HG03378 (cell line): ENCODE results near the gene RFX7.
A peak's percentile ranks its signal among the peaks of the same experiment; 100 is the strongest.

Source experiments
- ATAC-seq: cut with Tn5 transposase; IDR thresholded peaks from one replicate; pipeline ENCODE4 v1.9.1; 2021; ENCODE audit warnings: mild to moderate bottlenecking, moderate library complexity; ENCODE audit not compliant: unreplicated experiment

The RFX7 gene

DNA sequence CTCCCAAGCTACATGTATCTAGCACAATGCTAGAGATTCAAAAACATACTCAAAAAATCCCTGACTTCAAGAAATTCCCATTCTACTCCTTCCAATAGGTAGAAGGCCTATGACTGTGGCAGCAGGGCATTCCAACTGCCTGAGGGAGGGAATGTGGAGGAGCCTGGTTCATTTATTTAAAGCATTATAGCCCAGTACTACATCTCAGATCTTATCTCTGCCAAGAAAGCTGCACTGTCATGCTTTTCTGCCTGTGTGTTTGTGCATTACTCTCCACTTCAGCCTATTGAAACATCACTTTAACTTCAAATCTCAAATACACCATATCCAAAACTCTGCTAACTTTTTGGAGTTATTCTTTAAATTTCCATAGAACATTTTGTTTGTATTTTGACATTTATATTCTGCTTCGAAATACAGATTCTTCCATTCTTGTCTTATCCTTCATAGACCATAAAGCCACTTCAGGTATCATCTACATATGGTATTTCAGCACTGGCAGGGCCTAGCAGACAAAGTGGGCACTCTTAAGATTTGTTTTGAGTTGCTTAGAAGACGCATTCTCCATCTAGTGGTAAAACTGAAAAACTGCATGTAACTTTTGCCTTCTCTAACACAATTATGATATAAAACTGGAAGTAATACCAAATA, 191.2 kb downstream of the RFX7 start:
- peak; percentile 81 for ATAC-seq

DNA sequence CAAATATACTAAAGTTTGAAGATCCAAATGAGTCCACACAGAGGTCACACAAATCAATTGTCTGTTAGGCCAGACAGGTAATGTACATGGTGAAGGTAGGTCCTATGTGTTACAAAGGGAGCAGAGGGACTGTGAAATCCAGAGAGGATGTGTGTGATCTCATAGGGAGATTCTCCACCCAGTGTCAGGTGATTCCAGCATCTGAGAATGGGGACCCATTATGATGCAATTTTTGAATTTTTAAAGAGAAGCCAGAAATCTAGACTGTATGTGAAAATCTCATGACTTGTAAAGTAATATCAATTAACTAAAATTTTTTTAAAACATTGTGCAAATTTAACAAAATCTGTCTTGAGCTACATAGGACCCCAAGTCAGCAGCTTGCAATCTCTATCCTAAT, 192.0 kb downstream of the RFX7 start:
- no peak for ATAC-seq

DNA sequence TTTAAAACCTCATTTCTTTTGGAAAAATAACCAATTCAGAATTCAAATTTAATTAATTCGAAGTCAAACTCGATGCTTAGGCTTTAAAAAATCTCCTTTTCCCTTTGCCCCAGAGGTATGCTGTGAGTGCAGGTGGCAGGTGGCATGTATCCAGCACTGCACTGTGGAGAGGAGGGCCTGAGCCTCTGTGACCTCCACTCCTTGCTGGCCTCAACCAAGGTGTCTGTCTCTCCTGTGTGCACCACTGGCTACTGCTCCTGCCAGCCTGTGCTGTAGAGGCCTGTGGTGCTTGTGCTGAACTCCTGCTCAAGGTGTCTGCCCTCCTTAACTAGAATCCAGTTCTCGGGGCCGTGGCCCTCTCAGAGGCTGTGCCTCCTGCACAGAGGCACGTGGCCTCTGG, 194.1 kb downstream of the RFX7 start:
- no peak for ATAC-seq

DNA sequence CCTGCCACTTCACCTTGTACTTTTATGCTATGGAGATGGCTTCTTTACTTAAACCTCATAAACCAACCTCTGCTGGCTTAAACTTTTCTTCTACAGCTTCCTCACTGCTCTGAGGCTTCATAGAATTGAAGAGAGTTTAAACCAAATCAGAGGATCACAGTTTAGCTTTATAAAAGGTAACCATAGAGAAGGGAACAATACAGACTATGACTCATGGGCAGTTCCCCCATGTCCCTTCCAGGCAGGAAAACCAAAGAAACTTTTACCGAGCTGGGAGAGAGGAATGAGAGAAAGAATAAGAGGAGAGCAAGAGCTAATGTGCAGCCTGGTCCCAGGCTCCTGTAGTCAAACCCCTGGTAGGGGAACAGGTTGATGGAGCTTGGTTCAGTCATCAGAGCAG, 196.3 kb downstream of the RFX7 start:
- ATAC-seq: no peak

DNA sequence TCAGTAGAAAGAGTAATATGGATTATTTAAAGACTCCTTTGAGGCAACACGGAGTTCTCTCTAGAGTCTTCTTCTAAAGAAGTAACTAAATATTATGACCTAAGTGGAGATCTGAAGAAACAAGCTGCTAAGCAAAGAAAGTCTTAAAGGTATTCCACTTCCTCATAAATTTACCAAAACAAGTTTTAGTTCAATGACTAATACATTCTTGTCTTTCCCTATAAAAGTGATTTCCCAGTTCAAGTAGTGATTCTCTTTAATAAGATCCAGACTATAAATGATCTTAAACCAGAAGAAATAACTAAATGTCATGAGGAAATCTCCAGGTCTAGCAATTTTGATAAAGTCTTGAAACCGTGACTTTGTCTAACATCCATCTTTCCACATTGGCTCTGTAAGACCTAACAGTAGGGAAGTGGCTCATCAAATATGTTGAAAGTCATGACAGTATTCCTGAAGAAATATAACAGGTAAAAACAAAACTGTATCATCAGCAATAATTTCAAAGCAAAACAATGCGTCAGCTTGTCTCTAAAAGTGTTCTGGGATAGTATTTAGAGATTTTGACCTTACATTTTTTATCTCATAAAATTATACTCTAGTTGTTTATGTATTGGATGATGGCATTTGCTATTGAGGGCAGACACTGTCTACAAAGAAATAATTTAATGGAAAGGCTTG, 198.5 kb downstream of the RFX7 start:
- ATAC-seq: no peak

DNA sequence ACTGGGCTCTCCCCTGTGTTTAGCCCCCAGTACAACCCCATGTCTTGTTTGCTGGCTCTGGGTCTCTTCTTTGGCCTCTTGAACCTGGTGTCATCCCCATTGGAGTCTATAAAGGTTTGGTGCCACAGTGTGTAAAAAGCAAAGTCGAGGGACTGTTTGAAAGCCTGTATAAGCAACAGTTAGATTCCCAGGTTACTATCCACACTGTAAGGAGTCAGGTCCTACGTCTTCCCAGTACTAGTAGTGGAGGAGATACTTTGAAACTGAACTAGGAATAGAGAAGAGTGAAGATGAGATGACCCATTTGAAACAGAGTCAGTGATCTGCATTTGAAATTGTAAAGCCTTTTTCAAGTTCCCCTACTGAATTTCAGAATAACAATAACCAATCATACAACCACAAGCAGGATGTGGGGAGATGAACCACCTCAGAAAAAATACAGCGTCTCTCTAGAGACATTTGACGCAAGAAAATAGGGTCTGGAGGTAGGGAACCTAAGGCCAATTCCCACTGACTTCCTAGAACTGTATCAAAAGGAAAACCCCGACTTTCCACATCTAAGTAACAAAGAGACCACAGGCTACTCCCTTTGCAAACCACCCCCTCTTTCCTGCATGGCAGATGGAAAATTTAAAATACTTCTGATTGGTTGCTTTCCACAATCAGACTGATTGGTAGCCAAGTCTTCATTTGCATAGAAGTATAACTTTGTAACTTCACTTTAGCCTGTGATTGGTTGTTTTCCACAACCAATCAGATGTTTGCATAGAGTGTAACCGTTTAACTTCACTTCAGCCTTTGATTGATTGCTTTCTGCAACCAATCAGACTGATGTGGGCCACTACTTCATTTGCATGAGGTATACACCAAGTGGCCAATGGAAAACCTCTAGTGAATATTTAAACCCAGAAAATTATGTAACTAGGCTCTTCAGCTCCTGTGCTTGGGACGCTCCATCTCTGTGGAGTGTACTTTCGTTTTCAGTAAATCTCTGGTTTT, 200.4 kb downstream of the RFX7 start:
- no peak for ATAC-seq

DNA sequence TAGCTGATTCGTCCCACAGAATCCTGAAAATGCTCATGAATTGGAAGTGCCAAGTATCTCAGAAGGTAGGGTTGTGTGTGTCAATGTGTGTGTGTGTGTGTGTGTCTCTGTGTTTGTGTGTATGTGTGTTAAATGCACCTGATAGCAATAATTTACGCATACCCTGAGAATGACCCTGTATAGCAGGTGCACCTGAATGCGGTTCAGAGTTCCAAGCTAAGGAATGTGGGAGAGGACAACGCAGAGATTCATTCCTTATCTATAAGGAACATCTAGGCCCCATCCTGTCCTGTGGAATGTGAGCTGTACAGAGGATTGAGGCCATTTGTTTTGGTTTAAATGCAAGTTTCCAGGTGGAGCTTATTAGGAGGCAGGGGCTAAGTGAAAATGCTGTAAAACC, 201.2 kb downstream of the RFX7 start:
- ATAC-seq: no peak

DNA sequence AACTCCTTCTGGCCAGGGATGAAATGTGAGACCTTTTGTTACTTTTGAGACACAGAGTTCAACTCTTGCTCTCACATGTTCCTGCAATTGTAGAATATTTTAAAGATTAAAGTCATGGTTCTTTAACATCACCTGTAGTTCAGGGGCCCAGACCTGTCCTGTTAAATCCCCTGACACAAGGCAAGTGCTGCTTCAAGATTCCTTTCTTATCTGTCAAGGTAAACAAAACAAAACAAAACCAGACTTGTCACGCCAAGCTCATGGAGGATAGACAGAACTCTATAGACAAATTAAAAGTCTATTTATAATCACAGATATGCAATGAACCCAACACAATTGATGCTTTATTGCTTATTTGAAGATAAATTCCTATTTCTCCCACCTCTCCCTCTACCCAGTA, 201.6 kb downstream of the RFX7 start:
- no peak for ATAC-seq

DNA sequence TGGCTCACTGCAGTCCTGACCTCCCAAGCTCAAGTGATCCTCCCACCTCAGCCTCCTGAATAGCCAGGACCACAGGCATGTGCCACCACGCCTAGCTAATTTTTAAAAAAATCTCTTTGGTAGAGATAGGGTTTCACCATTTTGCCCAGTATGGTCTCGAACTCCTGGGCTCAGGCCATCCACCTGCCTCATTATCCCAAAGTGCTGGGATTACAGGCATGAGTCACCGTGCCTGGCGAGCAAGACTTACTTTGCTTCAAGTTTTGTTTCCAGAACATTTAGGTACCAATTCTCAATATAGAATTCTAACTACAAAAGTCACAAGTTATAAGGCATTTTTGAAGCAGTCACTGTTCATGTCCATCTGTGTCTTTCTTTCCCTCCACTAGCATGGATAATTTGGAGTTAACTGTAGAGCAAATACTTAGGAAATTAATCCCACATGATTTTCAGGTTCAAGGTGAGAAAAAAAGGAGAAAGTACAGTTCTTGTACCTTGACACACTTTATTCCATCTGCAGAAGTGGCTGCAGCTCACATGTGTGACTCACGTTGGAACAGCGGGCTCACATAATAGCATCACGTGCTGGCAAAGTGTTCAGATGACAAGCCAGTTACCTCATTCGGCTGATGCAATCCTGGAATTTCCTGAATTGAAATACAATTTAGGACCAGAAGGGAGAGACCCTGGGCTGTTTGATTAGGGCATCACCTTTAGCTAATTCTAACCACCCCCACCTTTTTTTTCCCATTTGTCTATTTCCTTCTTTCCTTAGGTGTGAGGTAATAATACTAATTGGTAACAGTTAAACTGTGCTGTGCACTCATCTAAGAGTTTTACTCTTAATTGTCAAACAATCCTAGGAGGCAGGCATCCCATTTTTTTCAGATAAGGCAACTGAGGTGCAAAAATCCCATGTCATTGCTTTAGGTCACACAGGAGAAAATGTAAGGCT, 203.3 kb downstream of the RFX7 start:
- no peak for ATAC-seq

DNA sequence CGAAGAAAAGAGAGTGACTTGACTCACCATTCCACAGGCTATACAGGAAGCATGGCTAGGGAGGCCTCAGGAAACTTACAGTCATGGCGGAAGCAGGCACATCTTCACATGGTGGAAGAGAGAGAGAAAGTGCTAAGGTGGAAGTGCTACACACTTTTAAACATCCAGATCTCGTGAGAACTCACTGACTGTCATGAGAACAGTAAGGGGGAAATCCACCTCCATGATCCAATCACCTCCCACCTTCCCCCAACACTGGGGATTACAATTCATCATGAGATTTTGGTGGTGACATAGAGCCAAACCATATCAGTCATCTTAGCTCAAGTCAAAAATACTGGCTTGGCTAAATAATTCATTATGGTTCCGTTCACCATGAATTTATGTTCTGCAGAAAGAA, 205.0 kb downstream of the RFX7 start:
- no peak for ATAC-seq

DNA sequence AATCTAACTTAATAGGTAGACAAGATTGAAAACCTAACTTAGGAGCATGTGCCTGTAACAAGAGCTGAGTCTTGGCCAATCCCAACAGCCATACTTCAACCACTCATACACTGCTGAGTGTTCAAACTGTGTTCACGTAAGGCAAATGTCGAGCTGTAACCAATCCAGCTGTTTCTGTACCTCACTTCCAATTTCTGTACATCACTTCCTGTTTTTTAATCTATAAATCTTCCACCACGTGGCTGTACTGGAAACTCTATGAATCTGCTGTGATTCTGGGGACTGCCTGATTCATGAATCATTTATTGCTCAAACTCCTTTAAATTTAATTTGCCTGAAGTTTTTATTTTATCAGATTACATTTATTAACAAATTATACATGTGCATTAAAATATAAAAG, 205.7 kb downstream of the RFX7 start:
- ATAC-seq: no peak
